ENCODE data around the gene IPO5.
A peak's percentile ranks its signal among the peaks of the same experiment; 100 is the strongest.
"Not testable (repeated sequence)": the region's sequence is repeated elsewhere in the genome, so short reads cannot be mapped to it uniquely, and the experiment has no call there.

Gene IPO5

GRCh38 chr13:97951376-97951775, 2.1 kb upstream of the IPO5 start:
- DNase-seq: no peak

- not testable (repeated sequence) for DNase-seq
Measured at GRCh38 chr13:97952831-97953230, 644 bp upstream of the IPO5 start.

GRCh38 chr13:97961340-97961739, 7.9 kb downstream of the IPO5 start:
- DNase-seq: no peak

- DNase-seq: no peak
Measured at GRCh38 chr13:97962887-97963286, 9.4 kb downstream of the IPO5 start.

GRCh38 chr13:97967226-97967625, 13.8 kb downstream of the IPO5 start:
- DNase-seq: no peak

- no peak for DNase-seq
Measured at GRCh38 chr13:97967948-97968347, 14.5 kb downstream of the IPO5 start.

GRCh38 chr13:97971519-97971918, 18.0 kb downstream of the IPO5 start:
- no peak for DNase-seq

GRCh38 chr13:97974773-97975172, 21.3 kb downstream of the IPO5 start:
- DNase-seq: no peak

- DNase-seq: no peak
Measured at GRCh38 chr13:97975280-97975847, 21.9 kb downstream of the IPO5 start.

- peak; percentile 92 to 99 (median 96) for DNase-seq
Measured at GRCh38 chr13:97975848-97976609, 22.6 kb downstream of the IPO5 start.

GRCh38 chr13:97976610-97977521, 23.4 kb downstream of the IPO5 start:
- peak; percentile 32 to 79 (median 54) for DNase-seq

GRCh38 chr13:97977982-97978381, 24.5 kb downstream of the IPO5 start:
- DNase-seq: no peak

GRCh38 chr13:97978651-97979050, 25.2 kb downstream of the IPO5 start:
- DNase-seq: no peak

GRCh38 chr13:97979051-97979450, 25.6 kb downstream of the IPO5 start:
- DNase-seq: no peak

- DNase-seq: no peak
Measured at GRCh38 chr13:97979556-97979955, 26.1 kb downstream of the IPO5 start.

- no peak for DNase-seq
Measured at GRCh38 chr13:97982286-97982685, 28.8 kb downstream of the IPO5 start.

GRCh38 chr13:97986835-97987234, 33.4 kb downstream of the IPO5 start:
- DNase-seq: peak; percentile 61 to 71 (median 69)

GRCh38 chr13:97999653-98000052, 46.2 kb downstream of the IPO5 start:
- no peak for DNase-seq

- no peak for DNase-seq
Measured at GRCh38 chr13:98004107-98004506, 50.6 kb downstream of the IPO5 start.

GRCh38 chr13:98004997-98005396, 51.5 kb downstream of the IPO5 start:
- DNase-seq: peak in 2 of 3 donors; percentile 9 to 14

GRCh38 chr13:98007001-98007400, 53.5 kb downstream of the IPO5 start:
- DNase-seq: no peak

- no peak for DNase-seq
Measured at GRCh38 chr13:98013241-98013640, 59.8 kb downstream of the IPO5 start.

- peak in 1 of 3 donors; percentile 13 for DNase-seq
Measured at GRCh38 chr13:98014766-98015165, 61.3 kb downstream of the IPO5 start.

GRCh38 chr13:98018293-98018692, 64.8 kb downstream of the IPO5 start:
- no peak for DNase-seq
